Central memory CD4-positive, alpha-beta T cell (primary cell): ENCODE results near the gene PKD1L1.
A peak's percentile ranks its signal among the peaks of the same experiment; 100 is the strongest.
"Not testable (repeated sequence)": the region's sequence is repeated elsewhere in the genome, so short reads cannot be mapped to it uniquely, and the experiment has no call there.

Source experiments
- DNase-seq: peaks from one replicate; pipeline ENCODE4 v3.0.0; 2022
- total RNA-seq, 3 experiments: gene quantifications; one replicate each; lab custom pipeline; 2026; lab: John Stamatoyannopoulos, UW

The PKD1L1 gene
- 0.58 to 2.0 (median 0.81) reads per million in 3 experiments for total RNA-seq

GRCh38 chr7:47948141-47948790 lies at the start of gene PKD1L1:
Gene PKD1L1, minus strand, starts transcription at chr7:47948466. Its CDS starts 26 bp downstream, at chr7:47948440.
- DNase-seq = no peak

GRCh38 chr7:47992446-47992845 lies 44.2 kb upstream of the PKD1L1 start:
- DNase-seq = no peak

GRCh38 chr7:47991741-47992311 lies 43.6 kb upstream of the PKD1L1 start:
- DNase-seq = peak; percentile 76

- DNase-seq = no peak
Observed at GRCh38 chr7:47991270-47991669, 43.0 kb upstream of the PKD1L1 start.

- DNase-seq = no peak
Observed at GRCh38 chr7:47990592-47990991, 42.3 kb upstream of the PKD1L1 start.

- DNase-seq = not testable (repeated sequence)
Observed at GRCh38 chr7:47989607-47990400, 41.5 kb upstream of the PKD1L1 start.

GRCh38 chr7:47988496-47989386 lies 40.5 kb upstream of the PKD1L1 start:
- no peak for DNase-seq

GRCh38 chr7:47982610-47983009 lies 34.3 kb upstream of the PKD1L1 start:
- DNase-seq = no peak

GRCh38 chr7:47980648-47981047 lies 32.4 kb upstream of the PKD1L1 start:
- not testable (repeated sequence) for DNase-seq

GRCh38 chr7:47979832-47980181 lies 31.5 kb upstream of the PKD1L1 start:
- no peak for DNase-seq

GRCh38 chr7:47979145-47979831 lies 31.0 kb upstream of the PKD1L1 start, which contains the start of gene HUS1:
Gene HUS1, minus strand, starts transcription at chr7:47979615. Its CDS starts 96 bp downstream, at chr7:47979519.
- peak; percentile 88 for DNase-seq

- no peak for DNase-seq
Observed at GRCh38 chr7:47978790-47979144, 30.5 kb upstream of the PKD1L1 start.

GRCh38 chr7:47973739-47974138 lies 25.5 kb upstream of the PKD1L1 start:
- no peak for DNase-seq

- no peak for DNase-seq
Observed at GRCh38 chr7:47970761-47971160, 22.5 kb upstream of the PKD1L1 start.

- DNase-seq = peak; percentile 15
Observed at GRCh38 chr7:47968847-47969774, 20.8 kb upstream of the PKD1L1 start.

GRCh38 chr7:47967708-47968107 lies 19.4 kb upstream of the PKD1L1 start:
- no peak for DNase-seq

GRCh38 chr7:47967123-47967522 lies 18.9 kb upstream of the PKD1L1 start:
- no peak for DNase-seq

- DNase-seq = no peak
Observed at GRCh38 chr7:47965456-47965855, 17.2 kb upstream of the PKD1L1 start.

GRCh38 chr7:47962262-47962661 lies 14.0 kb upstream of the PKD1L1 start:
- no peak for DNase-seq

- no peak for DNase-seq
Observed at GRCh38 chr7:47957156-47957555, 8.9 kb upstream of the PKD1L1 start.

GRCh38 chr7:47956220-47956619 lies 8.0 kb upstream of the PKD1L1 start:
- no peak for DNase-seq
